Mucosa of stomach (tissue), 1 donor: ENCODE data around the gene ERBB2.

Experiments used
- H3K27me3 ChIP-seq: one replicate; pipeline ENCODE4 v1.7.0; 2013; ENCODE audit warnings: mild to moderate bottlenecking, low read length; ENCODE audit not compliant: control insufficient read depth, insufficient read depth
- H3K36me3 ChIP-seq: one replicate; pipeline ENCODE4 v1.7.0; 2013; ENCODE audit warnings: low read length; ENCODE audit not compliant: control insufficient read depth, insufficient read depth
- H3K4me1 ChIP-seq: one replicate; pipeline ENCODE4 v1.7.0; 2013; ENCODE audit warnings: mild to moderate bottlenecking, low read length; ENCODE audit not compliant: control insufficient read depth, insufficient read depth
- H3K4me3 ChIP-seq: one replicate; pipeline ENCODE4 v1.7.0; 2013; ENCODE audit warnings: low read length
- H3K9ac ChIP-seq: one replicate; pipeline ENCODE4 v1.7.0; 2013; ENCODE audit warnings: mild to moderate bottlenecking, low read length, moderate library complexity
- H3K9me3 ChIP-seq: one replicate; pipeline ENCODE4 v1.7.0; 2013; ENCODE audit warnings: mild to moderate bottlenecking, low read length, moderate library complexity; ENCODE audit not compliant: control insufficient read depth
- donor health status: Pancreatic carcinoma.

The ERBB2 gene

GRCh38 chr17:39675390-39676082 lies 24.3 kb upstream of the ERBB2 start:
- Histone ChIP-seq H3K36me3 (peaks cover 3% of the 10 kb centered on the region), H3K27me3 (peaks cover 12% of the 10 kb centered on the region), H3K9me3 (no peaks in the 10 kb centered on the region), H3K4me1 (peaks cover 89% of the 10 kb centered on the region), H3K4me3 (no peak overlapping the region), H3K9ac (peak overlapping the region; percentile 57)

DNA sequence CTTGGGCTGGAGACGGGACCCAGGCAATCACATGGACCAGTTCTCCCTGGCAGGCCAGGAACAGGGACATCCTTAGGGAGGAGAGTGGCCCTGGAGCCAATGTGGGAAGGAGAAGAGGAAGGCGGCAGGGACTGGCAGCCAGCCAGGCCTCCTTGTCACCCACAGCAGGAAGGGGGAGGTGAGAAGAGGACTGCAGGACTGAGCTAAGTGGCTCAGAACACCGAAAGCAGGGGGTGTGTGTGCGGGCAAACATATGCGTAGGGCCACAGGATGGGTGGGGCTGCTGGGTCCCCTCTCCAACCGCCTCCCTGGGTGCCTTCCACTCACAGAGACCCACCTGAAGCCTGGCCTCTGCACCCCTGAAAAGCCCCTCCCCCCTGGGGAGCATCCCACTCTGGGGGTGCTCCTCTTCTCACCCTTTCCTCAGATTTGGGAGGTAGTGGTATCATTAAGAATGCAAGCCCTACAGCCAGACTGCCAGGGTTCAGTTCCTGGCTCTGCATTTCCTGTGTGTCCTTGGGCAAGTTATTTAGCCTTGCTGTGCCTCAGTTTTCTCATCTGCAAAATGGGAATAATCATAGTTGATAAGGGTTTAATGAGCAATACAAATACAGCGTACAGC lies 23.6 kb upstream of the ERBB2 start:
- Histone ChIP-seq H3K9ac (peak overlapping the region; percentile 57), H3K9me3 (no peaks in the 10 kb centered on the region), H3K4me3 (no peak overlapping the region), H3K4me1 (peaks cover 82% of the 10 kb centered on the region), H3K27me3 (peaks cover 5% of the 10 kb centered on the region), H3K36me3 (peaks cover 3% of the 10 kb centered on the region)

DNA sequence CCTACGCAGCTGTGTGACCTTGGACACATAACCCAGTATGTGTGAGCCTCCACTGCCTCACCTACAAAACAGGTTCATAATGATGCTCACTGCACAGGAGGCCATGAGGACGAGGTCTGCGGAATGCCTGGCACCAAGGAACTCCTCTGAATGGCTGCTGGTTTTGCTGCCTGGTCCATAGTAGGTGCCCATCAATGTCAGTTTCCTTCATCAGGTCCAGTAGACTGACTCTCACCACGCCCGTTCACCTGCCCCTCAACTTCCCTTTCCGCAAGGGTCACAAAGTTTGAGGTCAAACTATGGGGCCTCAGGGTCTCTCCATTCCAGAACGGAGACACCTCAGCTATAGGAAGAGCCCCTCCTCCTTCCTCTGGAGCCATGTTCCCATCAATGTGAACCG lies 22.8 kb upstream of the ERBB2 start:
- Histone ChIP-seq H3K9ac (peak overlapping the region; percentile 57), H3K4me1 (peaks cover 74% of the 10 kb centered on the region), H3K4me3 (no peak overlapping the region), H3K27me3 (no peaks in the 10 kb centered on the region), H3K9me3 (no peaks in the 10 kb centered on the region), H3K36me3 (peaks cover 3% of the 10 kb centered on the region)

DNA sequence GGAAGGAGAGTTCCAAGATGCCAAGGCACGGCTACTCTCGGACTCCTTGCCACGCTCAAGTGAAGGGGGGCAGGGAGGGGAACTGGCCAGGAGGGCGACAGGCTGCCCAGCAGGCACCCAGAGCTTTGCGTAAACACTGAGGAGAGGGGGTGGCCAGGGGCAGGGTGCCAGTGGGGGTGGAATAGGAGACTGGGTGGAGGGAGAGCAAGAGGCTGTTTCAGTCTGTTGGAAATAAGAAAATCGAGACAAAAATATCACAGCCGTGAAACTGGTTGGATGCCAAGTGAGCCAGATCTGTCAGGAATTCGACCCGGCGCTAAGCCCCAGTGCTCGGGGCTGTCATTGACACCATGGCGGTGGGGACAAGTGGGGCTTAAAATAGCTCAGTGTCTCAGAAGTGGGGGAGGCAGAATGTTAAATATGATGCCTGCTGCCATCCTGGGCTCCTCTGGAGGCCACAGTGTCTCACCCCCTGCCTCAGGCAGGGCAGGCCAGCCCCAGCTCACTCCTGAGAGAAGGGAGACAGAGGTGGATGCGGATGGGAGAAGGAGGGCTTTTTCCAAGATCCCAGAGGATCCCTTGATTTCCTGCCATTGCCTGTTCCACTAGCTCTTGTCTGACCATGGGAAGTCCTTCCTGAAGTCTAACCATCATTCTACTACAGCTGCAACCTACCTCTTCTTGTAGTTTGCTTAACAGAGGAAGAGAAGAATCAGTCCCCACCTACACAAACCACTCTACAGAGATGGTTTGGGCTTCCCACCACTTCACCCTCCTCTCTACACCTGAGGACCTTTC lies 22.1 kb upstream of the ERBB2 start:
- no peak overlapping the region for H3K4me3 ChIP-seq
- peak overlapping the region; percentile 0 for H3K9ac ChIP-seq
- no peaks in the 10 kb centered on the region for H3K9me3 ChIP-seq
- H3K4me1 ChIP-seq = peaks cover 67% of the 10 kb centered on the region
- H3K27me3 ChIP-seq = no peaks in the 10 kb centered on the region
- H3K36me3 ChIP-seq = peaks cover 3% of the 10 kb centered on the region

DNA sequence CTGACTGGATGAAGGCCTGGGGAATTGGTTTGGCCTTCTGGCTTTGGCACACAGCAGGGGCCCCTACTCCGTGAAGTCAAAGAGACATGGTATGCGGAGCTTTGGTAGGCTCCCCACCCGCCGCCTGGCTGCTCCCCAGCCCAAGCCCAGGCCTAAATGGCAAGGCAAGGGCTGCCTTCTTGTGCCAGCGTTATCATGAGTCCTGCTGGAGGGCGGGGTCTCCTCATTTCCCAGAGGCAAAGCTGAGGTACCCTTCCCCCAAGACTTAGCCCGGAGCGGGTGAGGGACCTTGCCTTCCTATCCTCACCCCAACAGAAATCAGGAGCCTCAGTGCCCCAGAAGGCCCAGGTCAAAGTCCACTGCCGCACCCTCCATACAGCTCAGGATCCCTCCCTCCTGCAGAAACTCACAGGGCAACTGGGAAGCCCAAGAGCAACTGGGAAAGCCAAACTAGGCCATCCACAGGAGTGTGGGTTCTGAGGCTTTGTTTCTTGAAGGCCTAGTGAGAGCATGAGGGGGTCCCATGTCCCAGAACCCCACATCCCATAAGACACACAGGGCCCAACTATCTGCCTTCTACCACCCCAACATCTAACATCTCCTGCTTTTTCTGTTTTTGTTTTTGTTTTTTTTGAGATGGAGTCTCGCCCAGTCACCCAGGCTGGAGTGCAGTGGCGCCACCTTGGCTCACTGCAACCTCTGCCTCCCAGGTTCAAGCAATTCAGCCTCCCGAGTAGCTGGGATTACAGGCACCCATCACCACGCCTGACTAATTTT lies 21.3 kb upstream of the ERBB2 start:
- Histone ChIP-seq H3K9ac (peak overlapping the region; percentile 68), H3K9me3 (no peaks in the 10 kb centered on the region), H3K4me3 (no peak overlapping the region), H3K4me1 (peaks cover 66% of the 10 kb centered on the region), H3K27me3 (no peaks in the 10 kb centered on the region), H3K36me3 (peaks cover 3% of the 10 kb centered on the region)

DNA sequence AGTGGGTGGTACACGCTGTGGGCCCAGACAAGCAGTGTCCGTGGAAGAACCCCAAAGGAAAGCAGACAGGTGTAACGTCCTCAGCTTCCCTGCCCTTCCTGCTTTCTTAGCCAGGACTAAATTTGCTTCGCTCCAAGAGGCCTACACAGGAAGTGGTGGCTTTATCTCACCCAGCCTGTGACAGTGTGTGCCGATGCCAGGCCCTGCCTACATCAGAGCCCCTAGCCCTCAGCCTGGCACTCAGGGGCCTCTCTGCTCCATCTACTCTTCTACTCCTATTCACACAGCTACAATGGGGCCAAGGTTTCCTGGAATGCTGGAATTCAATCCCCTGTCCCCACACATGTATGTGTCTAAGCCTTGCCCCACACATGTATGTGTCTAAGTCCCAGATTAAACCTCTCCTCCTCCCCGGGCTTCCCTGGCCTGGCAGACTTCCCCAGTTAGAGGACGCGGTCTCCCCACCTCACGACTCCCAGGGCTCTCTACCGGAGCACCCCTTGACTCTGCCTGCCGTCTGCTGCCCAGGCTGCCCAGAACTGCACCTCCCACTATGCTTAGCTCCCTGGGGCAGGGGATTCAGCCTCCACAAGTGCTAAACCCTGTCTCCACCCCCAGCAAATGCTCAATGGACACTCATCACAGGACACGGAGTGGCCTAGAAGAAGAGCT lies 20.2 kb upstream of the ERBB2 start:
- Histone ChIP-seq H3K9me3 (no peaks in the 10 kb centered on the region), H3K36me3 (peaks cover 3% of the 10 kb centered on the region), H3K27me3 (no peaks in the 10 kb centered on the region), H3K4me1 (peaks cover 61% of the 10 kb centered on the region), H3K4me3 (no peak overlapping the region), H3K9ac (peak overlapping the region; percentile 68)

- no peak overlapping the region for H3K9ac ChIP-seq
- H3K4me3 ChIP-seq = no peak overlapping the region
- peaks cover 3% of the 10 kb centered on the region for H3K36me3 ChIP-seq
- H3K27me3 ChIP-seq = no peaks in the 10 kb centered on the region
- no peaks in the 10 kb centered on the region for H3K9me3 ChIP-seq
- H3K4me1 ChIP-seq = peaks cover 35% of the 10 kb centered on the region
These were observed 16.4 kb upstream of the ERBB2 start for GRCh38 chr17:39683295-39683939.

DNA sequence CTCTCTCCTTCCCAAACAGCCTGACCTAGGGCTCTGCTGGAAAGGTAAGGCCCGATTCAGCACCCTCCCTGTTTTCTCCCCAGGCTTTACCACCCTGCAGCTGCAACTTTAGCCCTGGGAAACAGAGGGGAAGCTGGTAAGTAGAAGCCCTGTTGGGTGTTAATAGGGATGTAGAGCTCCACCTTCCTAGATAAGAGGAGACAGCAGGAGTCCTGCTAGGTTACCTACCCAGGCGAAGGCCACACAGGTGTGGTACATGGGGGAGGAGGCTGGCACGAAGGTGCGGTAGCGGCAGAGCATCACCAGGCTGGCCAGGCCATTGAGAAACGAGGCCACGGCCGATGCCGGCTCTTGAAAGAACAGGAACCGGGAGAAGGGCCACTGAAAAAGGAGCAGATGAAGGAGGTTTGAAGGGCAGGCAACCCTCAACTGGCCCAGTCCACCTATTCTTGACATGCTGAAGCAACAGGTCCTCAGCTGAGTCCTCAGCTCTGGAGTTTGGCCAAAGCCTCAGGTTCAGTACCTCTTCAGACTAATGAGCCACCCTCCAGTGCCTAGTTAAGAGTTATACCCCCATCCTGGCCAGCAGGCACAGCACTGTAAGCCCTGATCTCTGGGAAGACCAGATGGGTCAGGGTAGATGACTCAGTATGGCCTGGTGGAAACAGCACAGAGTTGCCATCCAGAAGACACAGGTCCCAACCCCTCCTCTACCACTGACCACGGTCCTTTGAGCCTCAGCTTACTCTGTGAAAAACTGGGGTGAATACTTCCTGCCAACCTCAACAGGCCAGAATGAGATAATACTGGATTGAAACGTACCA lies 15.3 kb upstream of the ERBB2 start:
- Histone ChIP-seq H3K4me3 (no peak overlapping the region), H3K9ac (no peak overlapping the region), H3K36me3 (no peaks in the 10 kb centered on the region), H3K27me3 (no peaks in the 10 kb centered on the region), H3K4me1 (peaks cover 30% of the 10 kb centered on the region), H3K9me3 (no peaks in the 10 kb centered on the region)

GRCh38 chr17:39687101-39687545 lies 12.7 kb upstream of the ERBB2 start:
- Histone ChIP-seq H3K4me3 (peak overlapping the region; percentile 62), H3K36me3 (no peaks in the 10 kb centered on the region), H3K9me3 (no peaks in the 10 kb centered on the region), H3K9ac (peak overlapping the region; percentile 77), H3K4me1 (peaks cover 21% of the 10 kb centered on the region), H3K27me3 (no peaks in the 10 kb centered on the region)

GRCh38 chr17:39687546-39688474 lies 12.1 kb upstream of the ERBB2 start, which contains the start of gene PGAP3:
TSS of gene PGAP3 (minus strand) at chr17:39688057. CDS start at chr17:39688014, 43 bp downstream.
- Histone ChIP-seq H3K9me3 (no peaks in the 10 kb centered on the region), H3K9ac (peak within 1 kb of the TSS; percentile 77), H3K4me3 (peak within 1 kb of the TSS; percentile 62), H3K36me3 (no peaks in the 10 kb centered on the region), H3K27me3 (no peaks in the 10 kb centered on the region), H3K4me1 (peaks cover 21% of the 10 kb centered on the region)
